Measurements from ENCODE around the gene ST6GALNAC2.

GRCh38 chr17:76562734-76563148 is 22.9 kb downstream of the ST6GALNAC2 start:
- no peak for TF ChIP-seq POLR2A (IDR thresholded peaks at IDR 0.05)
- TF ChIP-seq CTCF (IDR thresholded peaks at IDR 0.05), result no peak

All from tibial nerve (tissue), 3 donors.